HG02885 (cell line): ENCODE data around the gene PAQR9.

Experiments
- ATAC-seq: cut with Tn5 transposase; IDR thresholded peaks from one replicate; pipeline ENCODE4 v1.9.1; 2021; ENCODE audit warnings: mild to moderate bottlenecking; ENCODE audit not compliant: unreplicated experiment, poor library complexity

Gene PAQR9

GRCh38 chr3:142952272-142953193 lies 10.9 kb downstream of the PAQR9 start:
- no peak for ATAC-seq

- no peak for ATAC-seq
Observed at GRCh38 chr3:142951794-142952193, 11.7 kb downstream of the PAQR9 start.

GRCh38 chr3:142950972-142951371 lies 12.5 kb downstream of the PAQR9 start:
- no peak for ATAC-seq

- ATAC-seq = no peak
Observed at GRCh38 chr3:142947799-142948575, 15.5 kb downstream of the PAQR9 start.

- no peak for ATAC-seq
Observed at GRCh38 chr3:142947352-142947751, 16.1 kb downstream of the PAQR9 start.

GRCh38 chr3:142946861-142947260 lies 16.6 kb downstream of the PAQR9 start:
- ATAC-seq = no peak

GRCh38 chr3:142945023-142945422 lies 18.5 kb downstream of the PAQR9 start:
- ATAC-seq = peak; percentile 21

GRCh38 chr3:142944342-142944741 lies 19.1 kb downstream of the PAQR9 start:
- peak; percentile 54 for ATAC-seq

GRCh38 chr3:142943870-142944269 lies 19.6 kb downstream of the PAQR9 start:
- no peak for ATAC-seq

GRCh38 chr3:142943349-142943748 lies 20.1 kb downstream of the PAQR9 start:
- no peak for ATAC-seq

- no peak for ATAC-seq
Observed at GRCh38 chr3:142941373-142942123, 21.9 kb downstream of the PAQR9 start.

GRCh38 chr3:142940472-142940871 lies 23.0 kb downstream of the PAQR9 start:
- ATAC-seq = peak; percentile 81

GRCh38 chr3:142940000-142940399 lies 23.5 kb downstream of the PAQR9 start:
- ATAC-seq = no peak

GRCh38 chr3:142935963-142936362 lies 27.5 kb downstream of the PAQR9 start:
- no peak for ATAC-seq

GRCh38 chr3:142934887-142935269 lies 28.6 kb downstream of the PAQR9 start:
- ATAC-seq = no peak

- no peak for ATAC-seq
Observed at GRCh38 chr3:142934128-142934886, 29.2 kb downstream of the PAQR9 start.

- ATAC-seq = peak; percentile 97
Observed at GRCh38 chr3:142931222-142931621, 32.3 kb downstream of the PAQR9 start.

- ATAC-seq = no peak
Observed at GRCh38 chr3:142930463-142930862, 33.0 kb downstream of the PAQR9 start.

- ATAC-seq = no peak
Observed at GRCh38 chr3:142929890-142930289, 33.6 kb downstream of the PAQR9 start.

GRCh38 chr3:142929109-142929508 lies 34.4 kb downstream of the PAQR9 start:
- peak; percentile 72 for ATAC-seq
